GM12891 (cell line): ENCODE measurements around the gene GFRA1.

ENCODE experiments used
- POLR2A ChIP-seq: IDR thresholded peaks from 2 replicates; pipeline ENCODE4 v1.6.1; 2011; ENCODE audit warnings: low read depth, low read length, control low read depth
- POLR2AphosphoS5 ChIP-seq: IDR thresholded peaks from 2 replicates; pipeline ENCODE4 v1.6.1; 2011; ENCODE audit warnings: low read depth, low read length, control low read depth
- TAF1 ChIP-seq: IDR thresholded peaks from 2 replicates; pipeline ENCODE4 v1.6.1; 2011; ENCODE audit warnings: low read depth, low read length, control low read depth

DNA sequence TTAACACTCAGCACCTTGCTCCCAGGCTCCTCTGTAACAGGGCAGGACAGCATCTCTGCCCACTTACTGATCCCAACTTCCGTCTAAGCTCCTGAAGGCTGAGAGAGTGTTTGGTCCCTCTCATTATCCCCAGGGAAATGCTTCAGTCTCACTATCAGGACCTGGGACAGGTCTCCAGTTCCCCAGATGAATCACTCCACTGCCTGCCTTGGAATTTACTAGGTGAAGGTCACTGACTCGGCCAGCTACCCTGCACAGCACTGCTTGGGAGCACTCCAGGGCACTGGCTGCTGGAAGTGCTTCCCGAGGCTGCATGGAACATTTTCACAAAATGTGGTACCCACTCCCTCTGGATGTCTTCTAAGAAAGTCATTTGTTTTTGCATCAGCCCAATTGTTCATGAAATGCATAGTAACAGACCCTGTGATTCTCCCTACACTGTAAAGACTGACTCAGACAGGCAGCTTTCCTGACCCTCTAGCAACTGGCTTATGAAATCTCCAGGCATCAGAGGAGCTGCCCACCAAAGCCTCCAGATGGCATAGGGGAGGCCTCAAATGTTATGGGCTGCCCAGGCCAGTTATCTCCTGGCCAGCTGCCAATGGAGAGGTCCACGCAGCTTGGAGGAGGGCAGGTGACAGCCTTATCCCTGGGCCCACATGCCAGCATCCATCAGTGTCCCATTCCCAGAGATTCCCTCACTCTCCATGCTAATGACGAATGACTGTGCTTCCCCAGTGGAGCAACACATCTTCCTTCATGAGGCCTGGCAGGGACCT is 89.1 kb downstream of the GFRA1 start:
- TF ChIP-seq POLR2A (no peak), POLR2AphosphoS5 (no peak), TAF1 (no peak)
